GM23248 (cell line): Measurements from ENCODE around the gene APAF1. TPM values are rescaled to one million over a fixed set of nuclear protein-coding genes. Genes with fewer than 3 reads are reported as not detected.
A peak's percentile ranks its signal among the peaks of the same experiment; 100 is the strongest.

ENCODE experiments used
- DNase-seq: peaks from one replicate; pipeline ENCODE4 v3.0.0-alpha.2; 2015
- H2AFZ ChIP-seq: fragments of 200-600 bp; sonication (generic); 2 replicates; pipeline ENCODE4 v1.6.1; 2016; ENCODE audit warnings: antibody characterized with exemption
- H3F3A ChIP-seq: fragments of 200-600 bp; sonication (generic); 2 replicates; pipeline ENCODE4 v1.6.1; 2016; ENCODE audit warnings: mild to moderate bottlenecking, antibody characterized with exemption, mixed run types; ENCODE audit not compliant: insufficient read depth
- H3K27ac ChIP-seq: fragments of 200-600 bp; sonication (generic); 2 replicates; pipeline ENCODE4 v1.5.1; 2016; ENCODE audit warnings: mild to moderate bottlenecking
- H3K27me3 ChIP-seq: fragments of 200-600 bp; sonication (generic); replicated peaks from 2 replicates; pipeline ENCODE4 v1.6.1; 2016; ENCODE audit warnings: mild to moderate bottlenecking; ENCODE audit not compliant: insufficient read depth
- H3K36me3 ChIP-seq: fragments of 200-600 bp; sonication (generic); 2 replicates; pipeline ENCODE4 v1.6.1; 2016; ENCODE audit warnings: low read depth, mild to moderate bottlenecking
- H3K4me1 ChIP-seq: fragments of 200-600 bp; sonication (generic); 2 replicates; pipeline ENCODE4 v1.6.1; 2016; ENCODE audit warnings: mild to moderate bottlenecking; ENCODE audit not compliant: insufficient read depth
- H3K4me2 ChIP-seq: fragments of 200-600 bp; sonication (generic); one replicate; pipeline ENCODE4 v1.6.1; 2016; ENCODE audit warnings: mild to moderate bottlenecking; ENCODE audit not compliant: unreplicated experiment
- H3K4me3 ChIP-seq: fragments of 200-600 bp; sonication (generic); 2 replicates; pipeline ENCODE4 v1.5.1; 2016; ENCODE audit warnings: mild to moderate bottlenecking
- H3K79me2 ChIP-seq: fragments of 200-600 bp; sonication (generic); 2 replicates; pipeline ENCODE4 v1.6.1; 2016; ENCODE audit warnings: mild to moderate bottlenecking; ENCODE audit not compliant: insufficient read depth
- H3K9ac ChIP-seq: fragments of 200-600 bp; sonication (generic); 2 replicates; pipeline ENCODE4 v1.6.1; 2016; ENCODE audit warnings: mild to moderate bottlenecking
- H3K9me2 ChIP-seq: fragments of 200-600 bp; sonication (generic); 2 replicates; pipeline ENCODE4 v1.6.1; 2016; ENCODE audit warnings: mixed run types, mild to moderate bottlenecking, moderate library complexity; ENCODE audit not compliant: insufficient read depth
- H3K9me3 ChIP-seq: fragments of 200-600 bp; sonication (generic); one replicate; pipeline ENCODE4 v1.6.1; 2017; ENCODE audit warnings: low read depth
- H4K20me1 ChIP-seq: fragments of 200-600 bp; sonication (generic); 2 replicates; pipeline ENCODE4 v1.6.0; 2016; ENCODE audit not compliant: insufficient read depth
- EZH2 ChIP-seq: fragments of 200-600 bp; sonication (generic); IDR thresholded peaks from 2 replicates; pipeline ENCODE4 v1.6.1; 2018; ENCODE audit warnings: antibody characterized with exemption, mild to moderate bottlenecking; ENCODE audit not compliant: insufficient read depth, poor library complexity, severe bottlenecking
- EZH2phosphoT487 ChIP-seq: fragments of 200-600 bp; sonication (generic); IDR thresholded peaks from 2 replicates; pipeline ENCODE4 v1.6.1; 2018; ENCODE audit warnings: antibody characterized with exemption, moderate library complexity, mild to moderate bottlenecking, low read depth; ENCODE audit not compliant: insufficient read depth
- WGBS, 2 experiments: methylation state at CpG; one replicate each; pipeline ENCODE4 v1.1.6; 2015 to 2017; ENCODE audit warnings: low lambda C conversion rate in 2 of 2, low coverage in 1 of 2; ENCODE audit errors: missing lambda C conversion rate in 2 of 2; 5-methylcytosine and 5-hydroxymethylcytosine counted together
- in situ Hi-C: fragments of 300-500 bp; cut with MboI; formaldehyde crosslinking; loops from 2 replicates; pipeline ENCODE4 v1.15.0; 2020
- polyA plus RNA-seq: library from polyadenylated mRNA; unstranded; fragments of >200 nt; fragmentation: Nextera tagmentation; extraction: Ambion mirVana; gene quantifications from 2 replicates; pipeline ENCODE4 v1.2.1, GENCODE V29; 2016
- small RNA-seq: library from RNA; depleted of rRNA; stranded (forward); fragments of <200 nt; gene quantifications from one replicate; pipeline ENCODE3, GENCODE V24; 2014; ENCODE audit warnings: low read depth, low replicate concordance
- total RNA-seq: library from RNA; depleted of rRNA; stranded (reverse); fragments of >200 nt; shearing (Covaris generic); gene quantifications from 2 replicates; pipeline ENCODE4 v1.2.3, GENCODE V29; 2014; rRNA removed

APAF1 gene
- total and polyA plus RNA-seq, 2 experiments from 2014 or later, result 8.3 to 24.5 TPM

DNA sequence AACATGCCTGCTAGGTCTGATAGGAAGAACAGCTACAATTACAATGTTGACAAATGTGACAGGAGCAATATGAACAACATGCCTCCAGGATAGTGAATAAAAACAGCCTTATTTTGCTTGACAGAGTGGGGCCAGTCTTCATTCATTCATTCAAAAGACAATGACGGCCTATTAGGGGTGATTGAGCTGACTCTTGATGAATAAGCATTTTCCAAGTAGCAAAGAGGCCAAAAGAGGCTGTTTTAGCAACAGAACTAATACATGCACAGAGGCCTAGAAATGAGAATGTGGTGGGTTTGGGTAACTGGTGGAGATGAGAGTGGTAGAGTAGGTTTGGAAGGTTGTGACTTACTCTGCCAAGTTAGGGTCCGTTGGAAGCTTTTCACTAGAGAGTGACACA is 138.3 kb downstream of the APAF1 start:
- Histone ChIP-seq H3K4me2 (no peak overlapping the region), H3F3A (no peaks in the 10 kb centered on the region), H3K9me3 (no peaks in the 10 kb centered on the region), H3K79me2 (no peaks in the 10 kb centered on the region), H4K20me1 (no peaks in the 10 kb centered on the region), H3K36me3 (no peaks in the 10 kb centered on the region), H3K27me3 (peaks cover 13% of the 10 kb centered on the region; the same call in 1 of the 2 replicates), H3K4me1 (no peaks in the 10 kb centered on the region), H2AFZ (no peak overlapping the region), H3K27ac (no peak overlapping the region), H3K9me2 (no peaks in the 10 kb centered on the region), H3K4me3 (no peak overlapping the region), H3K9ac (no peak overlapping the region)
- no peak for DNase-seq
- TF ChIP-seq EZH2phosphoT487 (no peak), EZH2 (no peak)
- WGBS, 2 experiments, result 74 to 75% methylated on average over 2 of the region's 2 CpGs
- in situ Hi-C loops, result no loop called here

Small RNA genes lying within 50 kb of the gene (small RNA-seq; reads per million reads assigned to genes)
- gene SNORA53, result 10.3 reads per million, percentile 85 among the genes with 10 or more reads in this experiment

Other genes with a start within 250 kb of the APAF1 start
- 67.5 and 68.3 TPM in 2 replicates for gene TMPO, start 129.7 kb upstream of the APAF1 start, total RNA-seq
- 29.8 and 30.0 TPM in 2 replicates for gene TMPO, start 129.7 kb upstream of the APAF1 start, polyA plus RNA-seq
- 941 and 1,024 TPM in 2 replicates for gene SLC25A3, start 51.6 kb upstream of the APAF1 start, total RNA-seq
- gene SLC25A3, start 51.6 kb upstream of the APAF1 start, polyA plus RNA-seq, result 472 and 480 TPM in 2 replicates
- 115 and 125 TPM in 2 replicates for gene IKBIP, start 502 bp upstream of the APAF1 start, total RNA-seq
- 121 and 122 TPM in 2 replicates for gene IKBIP, start 502 bp upstream of the APAF1 start, polyA plus RNA-seq